Effector CD4-positive, alpha-beta T cell (primary cell): ENCODE measurements around the gene TNFRSF25.
"Not testable (repeated sequence)": the region's sequence is repeated elsewhere in the genome, so short reads cannot be mapped to it uniquely, and the experiment has no call there.

Experiments used
- DNase-seq: peaks from one replicate; pipeline ENCODE4 v3.0.0-alpha.2; 2020

The TNFRSF25 gene

GRCh38 chr1:6429660-6430411, 36.1 kb downstream of the TNFRSF25 start:
- DNase-seq, result not testable (repeated sequence)

GRCh38 chr1:6428453-6428852, 37.5 kb downstream of the TNFRSF25 start:
- not testable (repeated sequence) for DNase-seq

GRCh38 chr1:6427441-6428390, 38.3 kb downstream of the TNFRSF25 start:
- no peak for DNase-seq

- no peak for DNase-seq
These were observed 39.0 kb downstream of the TNFRSF25 start for GRCh38 chr1:6426972-6427350.

- DNase-seq, result no peak
These were observed 39.5 kb downstream of the TNFRSF25 start for GRCh38 chr1:6426277-6426971.

GRCh38 chr1:6425658-6426057, 40.3 kb downstream of the TNFRSF25 start:
- DNase-seq, result no peak

DNA sequence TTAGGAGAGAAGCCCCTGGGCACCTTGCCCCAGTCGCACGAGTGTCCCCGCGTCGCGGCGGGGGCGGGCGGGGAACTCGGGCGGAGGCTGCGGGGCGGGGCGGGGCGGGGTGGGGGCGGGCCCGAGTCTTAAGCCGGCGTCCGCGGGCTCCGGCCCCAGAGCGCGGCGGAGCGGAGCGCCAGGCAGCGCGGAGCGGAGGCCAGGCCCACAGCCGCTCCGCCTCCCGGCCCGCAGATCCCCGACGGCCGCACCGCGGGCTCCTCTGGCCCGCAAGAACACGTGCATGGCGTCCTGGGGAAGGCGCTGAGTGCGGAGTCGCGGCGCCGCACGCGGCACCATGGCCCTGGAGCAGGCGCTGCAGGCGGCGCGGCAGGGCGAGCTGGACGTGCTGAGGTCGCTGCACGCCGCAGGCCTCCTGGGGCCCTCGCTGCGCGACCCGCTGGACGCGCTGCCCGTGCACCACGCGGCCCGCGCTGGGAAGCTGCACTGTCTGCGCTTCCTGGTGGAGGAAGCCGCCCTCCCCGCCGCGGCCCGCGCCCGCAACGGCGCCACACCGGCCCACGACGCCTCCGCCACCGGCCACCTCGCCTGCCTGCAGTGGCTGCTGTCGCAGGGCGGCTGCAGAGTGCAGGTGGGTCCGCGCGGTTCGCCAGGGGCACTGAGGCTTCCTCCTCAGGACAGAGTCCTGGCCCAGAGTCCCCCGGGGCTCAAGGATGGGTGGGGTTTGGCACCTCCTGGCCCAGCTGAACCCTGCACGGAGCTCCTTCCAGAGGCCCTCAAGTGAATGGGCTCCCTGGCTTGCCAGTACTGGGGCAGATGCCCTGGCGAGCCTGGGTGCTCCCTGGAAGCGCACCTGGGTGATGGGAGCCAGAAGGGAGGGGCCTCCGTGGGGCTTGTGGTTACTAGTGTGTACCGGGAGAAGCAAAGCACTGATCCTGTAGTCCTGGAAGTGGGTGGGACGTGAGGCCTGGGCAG, 41.1 kb downstream of the TNFRSF25 start, which contains the start of gene ESPN:
Gene ESPN (plus strand): TSS at position 158 of the 975 bp plus-strand sequence. CDS start 180 bp downstream, at position 338.
- DNase-seq, result no peak

GRCh38 chr1:6424000-6424565, 41.9 kb downstream of the TNFRSF25 start:
- DNase-seq, result no peak

GRCh38 chr1:6423321-6423999, 42.5 kb downstream of the TNFRSF25 start:
- DNase-seq, result peak; percentile 67

- DNase-seq, result no peak
These were observed 44.7 kb downstream of the TNFRSF25 start for GRCh38 chr1:6421266-6421665.

DNA sequence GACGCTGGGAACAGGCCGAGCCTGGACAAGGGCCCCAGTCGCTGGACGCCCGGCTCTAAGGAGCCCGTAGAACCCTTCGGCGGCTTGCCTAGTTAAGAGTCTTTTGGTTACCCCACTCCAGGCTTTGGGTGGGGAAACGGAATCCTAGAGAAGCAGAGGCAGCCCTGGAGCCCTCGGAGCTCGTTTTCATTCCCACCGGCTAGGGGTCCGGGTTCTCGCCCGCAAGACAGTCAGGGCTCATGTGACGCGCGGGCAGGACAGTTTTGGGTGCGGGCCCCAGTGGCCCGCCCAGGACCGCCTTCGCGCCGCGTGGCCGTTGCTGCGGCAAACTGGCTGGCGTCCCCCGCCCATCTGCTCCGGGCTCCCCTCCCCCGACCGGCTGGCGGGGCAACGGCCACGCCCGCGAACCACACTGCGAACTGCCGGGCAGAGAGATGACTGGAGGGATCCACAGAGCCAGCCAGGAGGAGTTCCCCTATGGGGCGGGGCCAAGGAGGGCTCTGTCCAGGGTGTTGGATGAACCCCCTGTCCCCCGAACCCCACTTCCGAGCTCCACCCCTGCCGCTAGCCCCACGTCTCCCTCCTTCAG, 45.4 kb downstream of the TNFRSF25 start:
- no peak for DNase-seq

DNA sequence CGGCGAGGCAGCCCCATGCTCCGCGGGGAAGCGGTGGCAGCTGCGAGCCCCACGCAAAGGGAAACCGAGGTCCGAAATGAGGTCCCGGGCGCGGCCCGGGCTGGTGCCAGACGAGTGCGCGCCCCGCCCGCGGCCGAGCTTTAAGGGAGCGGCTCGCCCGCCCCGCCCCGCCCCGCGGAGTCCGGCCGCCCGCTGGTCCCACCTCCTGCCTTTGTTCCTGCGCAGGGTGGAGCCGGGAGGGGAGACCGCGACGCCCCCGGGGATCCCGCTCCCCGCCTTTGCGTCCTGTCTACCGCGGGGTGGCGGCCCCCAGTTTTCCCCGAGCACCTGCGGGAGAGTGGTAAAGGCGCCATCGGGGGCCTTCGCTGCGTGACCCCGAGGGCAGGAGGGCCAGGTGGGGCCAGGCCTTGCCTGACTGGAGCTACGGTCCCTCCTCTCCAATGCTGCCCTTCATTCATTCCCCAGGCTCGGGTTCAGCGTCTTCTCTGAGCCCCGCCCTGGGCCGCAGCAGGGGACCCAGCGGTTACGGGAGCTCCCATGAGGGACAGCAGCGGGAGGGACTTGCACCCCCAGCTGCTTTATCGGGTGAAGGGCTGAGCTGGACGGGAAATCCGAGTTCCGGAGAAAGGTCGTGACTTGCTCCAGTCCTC, 46.0 kb downstream of the TNFRSF25 start, which contains the start of gene HES2:
Gene HES2 (minus strand): TSS at position 116 of the 650 bp plus-strand sequence. CDS start 99 bp downstream, at position 17.
- DNase-seq, result no peak

DNA sequence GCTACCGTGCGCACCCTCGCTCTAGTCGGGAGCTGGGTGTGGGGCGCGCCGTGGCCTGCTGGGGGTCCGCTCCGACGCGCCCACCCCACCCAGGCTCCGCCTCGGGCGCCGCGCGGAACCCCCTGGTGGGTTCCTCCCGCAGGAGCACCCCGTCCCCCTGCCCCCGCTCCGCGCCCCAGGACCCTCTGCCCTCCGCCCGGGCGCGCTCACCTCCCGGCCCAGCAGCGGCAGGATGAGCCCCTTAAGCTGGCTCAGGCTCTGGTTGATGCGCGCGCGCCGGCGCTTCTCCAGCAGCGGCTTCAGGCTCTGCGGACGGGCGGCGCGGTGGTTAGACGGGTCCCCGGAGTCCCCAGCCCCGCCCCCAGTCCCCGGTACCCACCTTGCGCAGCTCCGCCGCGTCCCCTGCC, 46.6 kb downstream of the TNFRSF25 start:
- no peak for DNase-seq

GRCh38 chr1:6418668-6419396, 47.1 kb downstream of the TNFRSF25 start:
- no peak for DNase-seq

- DNase-seq, result no peak
These were observed 47.9 kb downstream of the TNFRSF25 start for GRCh38 chr1:6417961-6418667.

- no peak for DNase-seq
These were observed 49.1 kb downstream of the TNFRSF25 start for GRCh38 chr1:6416906-6417305.

DNA sequence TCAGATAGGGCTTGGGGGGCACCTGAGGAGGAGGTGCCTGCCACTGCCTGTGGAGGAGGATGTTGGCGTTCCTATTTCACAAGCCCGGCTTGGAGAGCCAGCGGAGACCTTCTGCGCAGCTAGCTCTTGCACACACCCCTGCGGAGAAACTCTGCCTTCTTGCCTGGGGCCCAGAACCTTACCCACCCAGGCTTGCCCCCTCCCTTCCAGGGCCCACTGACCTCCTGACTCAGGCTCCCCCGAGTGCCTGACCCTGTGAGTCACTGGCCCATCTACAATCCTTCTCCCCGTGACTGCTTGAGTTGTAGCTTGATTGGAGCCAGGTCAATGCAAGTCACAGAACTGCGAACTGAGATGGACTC, 49.7 kb downstream of the TNFRSF25 start:
- no peak for DNase-seq

DNA sequence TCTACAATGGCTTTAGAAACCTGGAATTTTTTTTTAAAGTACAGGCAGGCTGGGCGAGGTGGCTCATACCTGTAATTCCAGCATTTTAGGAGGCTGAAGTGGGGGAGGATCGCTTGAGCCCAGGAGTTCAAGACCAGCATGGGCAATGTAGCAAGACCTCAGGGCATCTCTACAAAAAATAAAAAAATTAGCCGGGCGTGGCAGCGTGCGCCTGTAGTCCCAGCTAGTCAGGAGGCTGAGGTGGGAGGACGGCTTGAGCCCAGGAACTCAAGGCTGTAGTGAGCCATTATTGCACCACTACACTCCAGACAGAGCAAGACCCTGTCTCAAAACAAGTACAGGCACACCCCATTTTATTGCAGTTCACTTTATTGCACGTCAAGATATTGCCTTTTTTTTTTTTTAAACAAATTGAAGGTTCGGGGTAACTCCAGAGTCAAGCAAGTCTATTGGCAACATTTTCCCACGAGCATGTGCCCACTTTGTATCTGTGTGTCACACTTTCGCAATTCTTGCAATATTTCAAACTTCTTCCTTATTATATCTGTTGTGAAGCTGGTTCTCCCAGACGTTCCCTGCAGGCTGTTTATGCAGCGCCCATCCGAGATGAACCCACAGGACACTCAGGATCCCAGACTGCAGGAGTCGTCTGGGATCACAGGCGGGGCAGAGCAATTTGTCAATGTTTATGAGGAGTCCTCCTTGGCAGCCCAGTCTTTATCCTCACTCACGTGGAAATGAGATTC, 50.9 kb downstream of the TNFRSF25 start:
- DNase-seq, result no peak
